Ureter (tissue), 1 donor: ENCODE data around the gene CCDC50. TPM values are rescaled to one million over a fixed set of nuclear protein-coding genes. Genes with fewer than 3 reads are reported as not detected.

Experiments
- DNase-seq: peaks from one replicate; pipeline ENCODE4 v3.0.0-alpha.2; 2020; ENCODE audit warnings: low spot score
- total RNA-seq: library from RNA; stranded (reverse); gene quantifications from one replicate; pipeline ENCODE4 v1.2.4, GENCODE V29; 2023
- donor health status: DM: yes; HTN: yes; CAD: no.

The CCDC50 gene
- total RNA-seq, 1 donor from 2014 or later, result 65.3 TPM

DNA sequence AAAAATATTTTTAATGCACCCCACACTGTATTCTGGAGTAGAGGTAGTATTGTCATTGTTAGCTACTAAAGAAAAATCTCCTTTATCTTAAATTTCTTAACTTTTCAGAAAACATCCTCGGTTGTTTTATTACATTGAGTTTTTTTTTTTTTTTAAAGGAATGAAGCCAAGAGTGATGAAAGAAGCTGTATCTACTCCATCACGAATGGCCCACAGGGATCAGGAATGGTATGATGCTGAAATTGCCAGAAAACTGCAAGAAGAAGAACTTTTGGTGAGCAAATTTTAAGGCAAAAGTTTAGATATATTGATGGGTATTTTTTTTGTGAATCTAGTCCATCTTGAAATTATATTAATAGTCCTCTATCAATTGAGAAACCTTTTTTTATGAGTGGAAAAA lies 50.8 kb downstream of the CCDC50 start:
- DNase-seq, result no peak

DNA sequence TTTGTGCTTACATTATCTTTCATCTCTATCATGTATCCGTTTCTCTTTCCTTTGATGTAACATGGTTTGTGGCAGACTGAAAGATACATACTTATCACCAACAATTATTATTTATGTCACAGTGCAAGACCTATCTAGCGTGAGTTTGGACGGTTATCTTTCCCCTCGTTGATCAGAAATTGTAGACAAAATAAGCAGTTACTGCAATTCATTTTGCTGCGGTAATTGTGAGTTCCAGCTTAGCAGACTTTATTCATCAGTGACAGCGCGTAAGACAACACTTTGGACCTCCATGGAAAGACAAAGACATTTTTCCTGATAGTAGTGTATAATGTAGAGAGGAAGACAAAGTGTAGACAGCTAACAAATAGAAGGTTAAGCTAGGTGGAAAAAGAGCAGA lies 52.1 kb downstream of the CCDC50 start:
- no peak for DNase-seq

GRCh38 chr3:191382661-191383060 lies 53.5 kb downstream of the CCDC50 start:
- DNase-seq, result no peak

GRCh38 chr3:191383124-191383523 lies 53.9 kb downstream of the CCDC50 start:
- no peak for DNase-seq

DNA sequence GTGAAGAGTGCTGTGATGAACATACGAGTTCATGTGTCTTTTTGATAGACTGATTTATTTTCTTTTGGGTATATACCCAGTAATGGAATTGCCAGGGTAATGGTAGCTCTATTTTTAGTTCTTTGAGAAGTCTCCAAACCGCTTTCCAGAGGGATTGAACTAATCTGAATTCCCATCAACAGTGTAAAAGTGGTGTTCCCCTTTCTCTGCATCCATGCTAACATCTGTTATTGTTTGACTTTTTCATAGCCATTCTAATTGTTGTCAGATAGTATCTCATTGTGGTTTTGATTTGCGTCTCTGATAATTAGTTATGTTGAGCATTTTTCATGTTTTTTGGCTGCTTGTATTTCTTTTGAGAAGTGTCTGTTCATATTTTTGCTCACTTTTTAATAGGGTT lies 55.9 kb downstream of the CCDC50 start:
- no peak for DNase-seq

GRCh38 chr3:191387441-191388077 lies 58.4 kb downstream of the CCDC50 start:
- DNase-seq, result no peak

DNA sequence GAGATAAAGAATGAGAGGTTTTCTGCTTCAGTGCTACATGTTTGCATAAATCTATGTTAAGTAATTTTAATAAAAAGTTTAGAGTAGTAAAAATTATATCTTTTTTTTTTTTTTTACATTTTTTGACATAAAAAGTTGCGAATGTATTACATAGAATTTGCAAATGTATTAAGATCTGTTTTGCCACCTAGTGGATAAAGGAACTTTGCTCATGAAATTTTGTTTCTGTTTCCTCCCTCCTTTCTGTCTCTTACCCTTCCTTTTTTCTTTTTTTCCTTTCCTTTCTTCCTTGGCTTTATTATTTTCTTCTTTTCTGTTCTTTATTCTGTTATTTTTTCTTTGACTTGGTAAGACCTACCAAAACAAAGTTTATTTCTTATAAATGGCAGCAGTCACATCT lies 59.6 kb downstream of the CCDC50 start:
- no peak for DNase-seq

DNA sequence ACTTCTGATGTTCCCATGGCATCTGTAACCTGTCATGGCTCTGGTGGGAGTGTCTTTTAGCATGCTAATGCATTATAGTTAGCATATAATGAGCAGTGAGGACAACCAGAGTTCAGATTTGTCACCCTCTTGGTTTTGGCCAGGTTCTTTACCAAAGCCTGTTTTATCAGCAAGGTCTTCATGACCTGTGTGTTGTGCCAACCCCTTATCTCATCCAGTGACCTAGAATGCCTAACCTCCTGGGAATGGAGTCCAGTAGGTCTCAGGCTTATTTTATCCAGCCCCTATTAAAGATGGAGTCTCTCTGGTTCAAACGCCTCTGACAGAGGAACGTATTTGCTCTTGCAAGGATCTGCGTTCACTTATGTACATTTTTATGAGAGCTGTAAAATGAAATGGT lies 61.4 kb downstream of the CCDC50 start:
- no peak for DNase-seq

DNA sequence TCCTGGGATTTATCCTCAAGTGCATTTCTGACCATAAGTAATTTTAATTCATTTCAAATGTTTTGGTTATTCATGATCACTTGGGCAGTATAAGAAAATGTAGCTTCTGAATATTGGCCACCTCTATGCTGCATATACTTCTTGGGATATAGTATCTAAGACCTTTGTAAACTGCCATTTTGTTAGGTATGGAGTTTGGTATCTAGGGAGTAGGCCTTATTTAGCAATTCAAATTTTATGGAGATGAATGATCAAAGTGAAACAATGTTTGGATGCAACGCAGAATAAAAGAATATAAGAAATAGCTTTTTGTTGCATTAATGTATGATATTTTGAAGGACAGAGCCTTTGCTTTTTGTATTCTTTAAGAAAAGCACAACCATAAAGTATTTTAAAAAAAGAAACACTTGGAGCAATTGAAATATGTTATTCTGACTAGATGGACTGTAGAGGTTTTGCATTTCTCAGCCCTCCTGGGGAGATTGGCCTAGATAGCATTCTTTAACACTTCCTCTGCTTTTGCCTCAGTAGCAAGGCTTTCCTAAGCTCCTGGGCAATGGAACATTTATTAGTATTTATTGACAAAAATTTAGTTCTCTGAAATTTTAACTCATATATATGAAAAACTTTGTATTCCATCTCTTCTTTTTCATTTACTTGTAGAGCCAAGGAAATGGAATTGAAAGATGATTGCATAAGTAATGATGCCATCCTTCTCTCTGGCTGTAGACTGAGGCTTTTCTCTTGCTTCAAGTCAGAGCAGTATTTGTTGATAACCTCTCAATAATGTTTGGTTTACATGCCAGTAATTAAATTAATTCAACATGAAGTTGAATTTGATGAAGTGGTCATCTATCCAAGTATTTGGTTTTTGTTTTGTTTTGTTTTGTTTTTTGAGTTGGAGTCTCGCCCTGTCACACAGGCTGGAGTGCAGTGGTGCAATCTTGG lies 62.9 kb downstream of the CCDC50 start:
- DNase-seq, result no peak

DNA sequence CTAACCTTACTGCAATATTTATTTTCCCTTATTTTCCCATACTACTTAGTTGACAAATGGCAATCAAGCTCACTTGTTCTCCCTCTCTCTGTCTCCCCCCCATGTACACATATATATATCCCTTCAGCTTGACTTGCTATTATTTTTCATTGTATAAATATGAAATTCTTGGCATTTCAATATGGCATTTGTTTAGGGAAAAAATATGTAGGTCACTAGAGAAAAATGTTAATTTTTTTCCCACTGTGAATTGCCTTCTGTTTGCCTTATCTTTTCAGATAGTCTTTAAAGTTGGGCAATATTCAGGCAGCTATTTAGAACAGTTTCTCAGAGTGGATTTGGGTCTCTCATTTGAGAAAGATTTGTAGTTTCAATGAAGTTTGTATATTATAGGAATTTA lies 64.0 kb downstream of the CCDC50 start:
- no peak for DNase-seq

DNA sequence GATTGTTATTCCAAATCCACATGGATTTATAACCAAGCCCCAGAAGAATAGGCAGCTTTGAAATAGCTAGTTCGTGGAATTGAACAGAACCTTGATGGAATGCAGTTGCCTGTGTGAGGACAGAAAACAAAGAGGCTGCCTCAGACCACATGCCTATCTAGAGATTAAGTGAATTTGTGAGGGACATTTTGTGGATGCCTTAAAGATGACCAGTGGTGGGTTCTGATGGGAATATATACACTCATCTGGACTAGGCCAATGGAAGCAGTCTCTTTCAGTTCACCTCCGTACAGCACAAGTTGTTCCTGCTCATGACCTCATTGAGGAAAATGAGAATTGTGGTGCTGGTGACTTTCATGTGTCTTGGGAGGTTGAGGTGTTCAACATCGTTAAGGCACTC lies 68.6 kb downstream of the CCDC50 start:
- DNase-seq, result no peak

DNA sequence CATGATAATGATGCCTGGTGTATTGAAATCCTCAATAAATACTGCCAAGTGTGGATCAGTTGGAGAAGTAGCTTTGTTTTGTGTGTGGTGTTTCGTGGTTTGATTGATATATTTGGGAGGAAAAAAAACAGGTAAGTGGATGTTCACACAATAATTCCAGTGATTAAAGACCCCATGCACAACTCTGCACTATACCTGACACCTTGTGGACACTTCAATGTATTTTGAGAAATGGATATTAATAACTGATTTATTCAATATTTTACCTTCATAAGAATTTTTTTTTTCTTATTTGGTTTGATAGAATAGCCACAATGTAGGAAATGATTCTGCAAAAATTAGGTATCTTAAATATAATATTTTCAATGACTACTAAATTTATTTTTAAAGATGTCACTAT lies 69.4 kb downstream of the CCDC50 start:
- no peak for DNase-seq

DNA sequence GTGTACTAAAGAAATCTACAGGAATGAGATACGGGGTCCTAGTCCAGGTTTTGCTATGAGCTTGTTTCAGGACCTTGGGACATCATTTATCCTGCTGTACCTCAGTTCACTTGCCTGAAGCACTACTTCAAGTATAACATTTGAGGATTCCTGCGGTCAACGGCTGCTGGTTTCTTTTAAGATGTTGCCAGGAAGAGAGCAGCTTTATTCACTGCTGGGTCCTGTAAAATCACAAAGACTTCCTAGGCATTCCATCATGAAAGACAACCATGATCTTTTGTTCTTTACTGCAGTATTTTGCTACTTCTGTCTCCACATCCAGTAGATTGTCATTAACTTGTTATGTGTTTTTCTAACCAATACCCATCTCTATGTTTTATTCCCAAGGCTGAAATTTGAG lies 70.7 kb downstream of the CCDC50 start:
- no peak for DNase-seq

DNA sequence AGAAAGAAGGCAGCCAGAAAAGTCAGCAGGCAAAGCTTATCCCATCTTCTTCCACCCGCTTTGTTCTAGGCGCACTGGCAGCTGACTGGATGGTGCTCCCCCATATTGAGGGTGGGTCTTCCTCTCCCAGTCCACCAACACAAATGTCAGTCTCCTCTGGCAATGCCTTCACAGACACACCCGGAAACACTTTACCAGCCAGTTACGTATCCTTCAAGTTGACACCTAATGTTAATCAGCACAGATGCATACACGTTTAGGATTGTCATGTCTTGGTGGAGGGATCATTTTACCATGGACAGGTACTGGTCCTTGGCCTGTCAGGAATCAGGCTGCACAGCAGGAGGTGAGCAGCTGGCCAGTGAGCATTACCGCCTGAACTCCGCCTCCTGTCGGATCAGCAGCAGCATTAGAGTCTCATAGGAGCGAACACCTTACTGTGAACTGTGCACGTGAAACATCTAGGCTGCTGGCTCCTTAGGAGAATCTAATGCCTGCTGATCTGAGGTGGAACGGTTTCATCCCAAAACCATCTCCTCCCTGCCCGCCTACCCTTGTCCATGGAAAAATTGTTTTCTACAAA lies 72.7 kb downstream of the CCDC50 start:
- no peak for DNase-seq

GRCh38 chr3:191409791-191410359 lies 80.7 kb downstream of the CCDC50 start:
- no peak for DNase-seq

DNA sequence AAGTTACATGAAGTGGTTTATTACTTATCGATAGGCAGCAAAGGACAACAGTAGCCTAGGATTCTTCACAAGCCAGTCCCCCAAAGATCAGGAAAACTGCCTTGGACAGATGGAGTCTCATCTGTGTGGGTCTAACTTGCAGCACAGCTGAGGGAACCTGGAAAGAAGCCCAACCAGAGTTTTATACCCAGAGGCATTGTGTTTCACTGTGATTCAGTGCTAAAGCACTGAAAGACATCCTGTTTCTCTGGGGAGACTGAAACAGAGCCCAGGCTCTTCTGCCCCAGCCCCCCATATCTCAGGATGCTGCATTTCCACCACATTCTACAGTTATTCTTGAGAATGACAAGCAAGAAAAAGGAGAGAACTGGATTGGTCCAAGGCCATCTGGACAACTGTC lies 83.6 kb downstream of the CCDC50 start:
- DNase-seq, result no peak

DNA sequence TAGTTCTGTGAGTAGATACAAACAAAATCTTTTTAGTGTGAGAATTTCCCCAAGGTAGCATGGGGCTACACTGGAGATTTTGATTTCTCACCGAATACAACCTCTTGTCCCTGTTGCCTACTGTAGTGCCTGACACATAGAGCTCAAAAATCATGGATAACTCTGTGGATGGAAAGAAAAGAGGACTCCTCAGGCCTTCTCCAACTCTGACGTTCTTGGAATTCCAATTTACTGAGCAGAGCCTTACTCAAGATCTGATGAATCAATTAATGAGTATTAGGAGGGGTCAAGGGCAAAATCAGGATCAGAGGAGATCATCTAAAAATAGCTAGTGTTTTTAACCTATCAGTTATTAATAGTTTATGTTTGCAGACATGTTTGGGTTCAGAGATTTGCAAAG lies 85.1 kb downstream of the CCDC50 start:
- DNase-seq, result no peak

DNA sequence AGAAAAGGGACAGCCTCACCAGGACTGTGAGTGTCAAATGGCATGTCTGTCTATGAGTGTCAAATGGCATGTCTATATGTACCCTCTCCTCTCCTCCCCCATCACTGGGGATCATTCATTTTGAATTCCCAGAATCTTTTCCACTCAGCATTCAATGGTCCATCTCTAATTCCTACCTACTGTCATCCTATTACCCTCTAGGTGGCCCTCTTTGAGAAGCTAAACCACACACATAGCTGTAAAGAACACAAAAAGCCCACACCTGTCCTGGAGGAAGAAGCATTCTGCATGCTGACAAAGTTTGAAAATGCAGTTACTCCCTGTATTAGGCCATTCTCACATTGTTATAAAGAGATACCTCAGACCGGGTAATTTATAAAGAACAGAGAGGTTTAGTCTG lies 85.5 kb downstream of the CCDC50 start:
- DNase-seq, result no peak

DNA sequence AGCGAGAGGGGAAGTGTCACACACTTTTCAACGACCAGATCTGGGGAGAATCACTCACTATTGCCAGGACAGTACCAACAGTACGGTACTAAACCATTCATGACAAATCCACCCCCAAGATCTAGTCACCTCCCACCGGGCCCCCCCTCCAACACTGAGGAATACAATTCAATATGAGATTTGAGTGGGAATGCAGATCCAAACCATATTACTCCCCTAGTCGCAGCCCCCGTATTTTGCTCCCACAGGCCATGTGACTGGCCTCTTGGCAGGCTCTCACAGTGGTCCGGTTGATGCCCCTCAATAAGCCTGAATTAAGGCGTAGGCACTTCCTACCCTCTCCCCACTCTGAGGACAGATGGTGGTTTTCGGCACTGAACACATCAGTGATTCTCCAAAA lies 86.4 kb downstream of the CCDC50 start:
- no peak for DNase-seq

DNA sequence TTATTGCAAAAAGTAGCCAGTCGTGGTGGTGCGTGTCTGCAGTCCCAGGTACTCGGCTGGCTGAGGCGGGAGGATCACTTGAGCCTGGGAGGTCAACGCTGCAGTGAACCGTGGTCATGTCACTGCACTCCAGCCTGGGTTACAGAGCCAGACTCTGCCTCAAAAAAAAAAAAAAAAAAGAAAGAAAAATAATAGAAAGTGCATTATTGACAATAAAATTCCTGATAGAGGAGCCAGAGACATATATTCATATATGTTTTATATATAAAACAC lies 88.2 kb downstream of the CCDC50 start:
- DNase-seq, result no peak

- DNase-seq, result no peak
Measured at GRCh38 chr3:191420771-191421170, 91.6 kb downstream of the CCDC50 start.

DNA sequence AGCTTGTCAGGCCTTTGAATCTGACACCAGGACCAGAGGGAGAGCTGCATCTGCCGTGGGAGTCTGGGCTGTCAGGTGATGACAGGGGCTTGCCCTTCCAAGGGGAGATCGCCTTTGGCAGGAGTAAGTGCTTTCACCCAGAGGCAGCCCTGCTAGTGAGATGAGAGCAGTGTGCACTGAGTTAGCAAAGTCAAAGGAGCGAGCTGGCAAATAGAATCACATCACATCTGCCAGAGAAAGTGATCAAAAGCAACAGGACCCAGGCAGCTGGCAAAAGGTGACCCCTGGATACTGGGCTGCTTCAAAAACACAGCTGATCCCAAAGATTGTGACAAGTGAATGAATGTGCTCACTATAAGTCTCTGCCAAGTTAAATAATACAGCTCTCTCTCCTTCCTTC lies 95.7 kb downstream of the CCDC50 start:
- DNase-seq, result no peak

GRCh38 chr3:191425322-191425734 lies 96.1 kb downstream of the CCDC50 start:
- DNase-seq, result no peak
